GM19240 (cell line): ENCODE data around the gene CSKMT.
"Not testable (repeated sequence)": the region's sequence is repeated elsewhere in the genome, so short reads cannot be mapped to it uniquely, and the experiment has no call there.

Experiments
- DNase-seq: peaks from one replicate; pipeline ENCODE4 v3.0.0; 2011; ENCODE audit warnings: low spot score; ENCODE audit not compliant: insufficient read length

CSKMT gene

GRCh38 chr11:62654297-62654696, 10.8 kb upstream of the CSKMT start:
- no peak for DNase-seq

- no peak for DNase-seq
These were observed 8.2 kb upstream of the CSKMT start for GRCh38 chr11:62656796-62657429.

- peak; percentile 33 for DNase-seq
These were observed 572 bp upstream of the CSKMT start for GRCh38 chr11:62664405-62665074.

GRCh38 chr11:62665599-62666258, 617 bp downstream of the CSKMT start:
- no peak for DNase-seq

GRCh38 chr11:62666259-62666926, 1.3 kb downstream of the CSKMT start:
- no peak for DNase-seq

- DNase-seq, result no peak
These were observed 2.3 kb downstream of the CSKMT start for GRCh38 chr11:62667460-62667859.

- no peak for DNase-seq
These were observed 4.5 kb downstream of the CSKMT start for GRCh38 chr11:62669420-62670161.

- no peak for DNase-seq
These were observed 6.1 kb downstream of the CSKMT start for GRCh38 chr11:62671236-62671607.

GRCh38 chr11:62671608-62672389, 6.7 kb downstream of the CSKMT start, which contains the start of the genes LBHD1 and UQCC3:
Gene LBHD1, minus strand, starts transcription at chr11:62672267. Its CDS starts 2,236 bp downstream, at chr11:62670031.
Gene UQCC3, plus strand, starts transcription at chr11:62671673. Its CDS starts 73 bp downstream, at chr11:62671746.
- no peak for DNase-seq

GRCh38 chr11:62673196-62673525, 8.0 kb downstream of the CSKMT start:
- DNase-seq, result no peak

- DNase-seq, result not testable (repeated sequence)
These were observed 10.3 kb downstream of the CSKMT start for GRCh38 chr11:62675415-62675814.

- no peak for DNase-seq
These were observed 11.6 kb downstream of the CSKMT start for GRCh38 chr11:62676698-62677097.

GRCh38 chr11:62677156-62677555, 12.0 kb downstream of the CSKMT start:
- no peak for DNase-seq

- DNase-seq, result no peak
These were observed 12.6 kb downstream of the CSKMT start for GRCh38 chr11:62677714-62678113.

- no peak for DNase-seq
These were observed 13.3 kb downstream of the CSKMT start for GRCh38 chr11:62678433-62678769.

GRCh38 chr11:62678770-62679696, 13.9 kb downstream of the CSKMT start, which contains the start of gene UBXN1:
Gene UBXN1, minus strand, starts transcription at chr11:62679073. Its CDS starts 150 bp downstream, at chr11:62678923.
- peak; percentile 92 for DNase-seq

- no peak for DNase-seq
These were observed 15.7 kb downstream of the CSKMT start for GRCh38 chr11:62680825-62681240.

- no peak for DNase-seq
These were observed 17.4 kb downstream of the CSKMT start for GRCh38 chr11:62682518-62682917.
